Heart right ventricle (tissue), 16 donors: ENCODE data around the gene NANP. TPM values are rescaled to one million over a fixed set of nuclear protein-coding genes. Genes with fewer than 3 reads are reported as not detected.
"Not testable (repeated sequence)": the region's sequence is repeated elsewhere in the genome, so short reads cannot be mapped to it uniquely, and the experiment has no call there.

Experiments
- ATAC-seq, 8 donors: fragments of 200-7000 bp; cut with Tn5 transposase; one replicate each; pipeline ENCODE4 v1.9.1; 2020; ENCODE audit warnings: mild to moderate bottlenecking in 8 of 8, moderate library complexity in 8 of 8, moderate number of reproducible peaks in 1 of 8
- DNase-seq, 2 donors: peaks; one replicate each; pipeline ENCODE4 v3.0.0-alpha.2; 2020
- H3K27ac ChIP-seq, 10 donors: fragments of 200-600 bp; sonication (generic) in 2 of 10; one replicate each; pipeline versions ENCODE4 v1.5.0 to v1.8.0; 2020 to 2022; ENCODE audit warnings: mild to moderate bottlenecking in 3 of 10
- H3K27me3 ChIP-seq, 7 donors: fragments of 200-600 bp; one replicate each; pipeline ENCODE4 v1.8.0; 2021 to 2022; ENCODE audit warnings: mild to moderate bottlenecking in 2 of 7
- H3K36me3 ChIP-seq, 9 donors: fragments of 200-600 bp; sonication (generic) in 1 of 9; one replicate each; pipeline versions ENCODE4 v1.5.0 to v1.8.0; 2020 to 2022; ENCODE audit warnings: mild to moderate bottlenecking in 2 of 9
- H3K4me1 ChIP-seq, 9 donors: fragments of 200-600 bp; sonication (generic) in 1 of 9; one replicate each; pipeline versions ENCODE4 v1.5.0 to v1.8.0; 2020 to 2022; ENCODE audit warnings: mild to moderate bottlenecking in 4 of 9
- H3K4me3 ChIP-seq, 10 donors: fragments of 200-600 bp; sonication (generic) in 2 of 10; one replicate each; pipeline versions ENCODE4 v1.5.0 to v1.8.0; 2020 to 2022; ENCODE audit warnings: mild to moderate bottlenecking in 7 of 10, moderate library complexity in 2 of 10
- H3K9me3 ChIP-seq, 11 donors: fragments of 200-600 bp in 10 of 11; sonication (generic) in 2 of 11; one replicate each; pipeline versions ENCODE4 v1.5.0 to v1.8.0; 2013 to 2022; ENCODE audit warnings: mild to moderate bottlenecking in 2 of 11, control low read depth in 1 of 11, moderate library complexity in 1 of 11
- CTCF ChIP-seq, 9 donors: fragments of 200-600 bp; sonication (generic) in 2 of 9; IDR thresholded peaks; one replicate each; pipeline versions ENCODE4 v1.5.0 to v1.8.0; 2021 to 2022; ENCODE audit warnings: antibody characterized with exemption in 9 of 9, mild to moderate bottlenecking in 5 of 9, moderate library complexity in 1 of 9
- WGBS, 2 donors: extraction: QIAGEN DNeasy Blood & Tissue Kit; methylation state at CpG; one replicate each; pipeline ENCODE4 v1.1.7; 2013; ENCODE audit warnings: inconsistent platforms in 1 of 2; 5-methylcytosine and 5-hydroxymethylcytosine counted together
- intact Hi-C, 10 donors: fragments of 100-400 bp; cut with DNase I; formaldehyde crosslinking; loops; one replicate each; pipeline versions ENCODE4 v1.11.1 to v1.14.2; 2022
- polyA plus RNA-seq, 2 donors: library from polyadenylated mRNA; stranded (reverse); fragments of 200-250 nt; gene quantifications; one replicate each; pipeline ENCODE4 v1.2.3, GENCODE V29; 2013
- total RNA-seq, 10 donors: library from RNA; stranded (reverse); fragmentation: NEBNext Ultra II Directional in 3 of 10; extraction: Animal tissue kit (Norgen Biotek cat#: 25700) in 3 of 10; gene quantifications; one replicate each; pipeline versions ENCODE4 v1.2.1 to v1.2.4, GENCODE V29; 2021 to 2023
- donor health status: Arrhythmogenic right ventricular cardiomyopathy.
- donor health status: ischemic (EF 13 %, LVEDD 7.1; RV severe dilation, severe dysfunction).
- donor health status: healthy with polysubstance abuse.
- donor health status: DM: no; HTN: yes; CAD: no.
- donor health status: DM: no; HTN: no; CAD: no.
- donor health status: ischemic (EF 25% LVEDD 6.9; RV normal size, moderate dysfunction).
- donor health status: ischemic (EF 25% LVEDD 5.7; RV mildly dilated, moderate dysfunction).
- donor health status: healthy.
- donor health status: DM: yes; HTN: yes; CAD: no.
- donor health status: Ischemic cardiomyopathy.
- donor health status: ischemic (EF 35%, LVEDD 5.7; RV mildly dilated, moderate dysfunction).
- donor health status: nonischemic (EF 11% LVEDD 7.7; RV severe dilation, severe dysfunction).
- donor health status: DM: yes; HTN: yes; CAD: no.
- donor health status: PGD.
- donor health status: ischemic (EF 29% LVEDD 5.4; RV normal size, mild dysfunction).
- donor health status: nonischemic (EF 23%, LVEDD 6.1; RV moderate dilation, normal function).

NANP gene
- total and polyA plus RNA-seq, 12 donors = 1.7 to 6.2 (median 2.9) TPM

- no peak overlapping the region for H3K4me3 ChIP-seq
- no peaks in the 10 kb centered on the region for H3K4me1 ChIP-seq
- peaks cover 0 to 17% (median 0%) of the 10 kb centered on the region in 11 donors for H3K9me3 ChIP-seq
- intact Hi-C loops = loop anchor here in 1 of 10 donors (10.0 kb wide), 1 partner anchor 48 kb away; no protein-coding TSS in a partner anchor
- WGBS, 2 donors = 93 to 94% methylated on average over 2 of the region's 2 CpGs
- no peaks in the 10 kb centered on the region for H3K27me3 ChIP-seq
- DNase-seq (no peak), ATAC-seq (no peak)
- no peak for TF ChIP-seq CTCF (IDR thresholded peaks at IDR 0.05)
- peaks cover 0 to 30% (median 0%) of the 10 kb centered on the region in 9 donors for H3K36me3 ChIP-seq
- H3K27ac ChIP-seq = no peak overlapping the region
Observed at GRCh38 chr20:25637247-25637646, 13.4 kb upstream of the NANP start.

- 77 to 84% methylated on average over 5 of the region's 5 CpGs for WGBS, 2 donors
- intact Hi-C loops = loop anchor here in 2 of 10 donors (5.0 to 10.0 kb wide), 2 partner anchors 49 to 52 kb away; no protein-coding TSS in a partner anchor
Observed at GRCh38 chr20:25632940-25633790, 9.4 kb upstream of the NANP start.

GRCh38 chr20:25630615-25631014, 6.8 kb upstream of the NANP start:
- H3K27ac ChIP-seq, H3K27me3 ChIP-seq, H3K9me3 ChIP-seq, H3K4me1 ChIP-seq, H3K4me3 ChIP-seq, ATAC-seq, DNase-seq: not testable (repeated sequence)
- intact Hi-C loops = loop anchor here in 2 of 10 donors (5.0 to 10.0 kb wide), 2 partner anchors 52 to 54 kb away; no protein-coding TSS in a partner anchor
- WGBS, 2 donors = 95% methylated on average over 2 of the region's 2 CpGs
- H3K36me3 ChIP-seq = peaks cover 0 to 16% (median 0%) of the 10 kb centered on the region in 9 donors

More at GRCh38 chr20:25632940-25633790, 9.4 kb upstream of the NANP start:
- no peak overlapping the region for H3K27ac ChIP-seq
- H3K4me3 ChIP-seq = no peak overlapping the region
- DNase-seq (no peak), ATAC-seq (no peak)
- no peak for TF ChIP-seq CTCF (IDR thresholded peaks at IDR 0.05)
- peaks cover 0 to 17% (median 0%) of the 10 kb centered on the region in 11 donors for H3K9me3 ChIP-seq
- no peaks in the 10 kb centered on the region for H3K4me1 ChIP-seq
- peaks cover 0 to 30% (median 0%) of the 10 kb centered on the region in 9 donors for H3K36me3 ChIP-seq
- H3K27me3 ChIP-seq = no peaks in the 10 kb centered on the region

- ATAC-seq (no peak), DNase-seq (no peak)
- TF ChIP-seq CTCF (IDR thresholded peaks at IDR 0.05) = no peak
- Histone ChIP-seq H3K4me3 (no peak overlapping the region), H3K27me3 (no peaks in the 10 kb centered on the region), H3K4me1 (peaks cover 0 to under 1% (median 0%) of the 10 kb centered on the region in 9 donors), H3K27ac (no peak overlapping the region), H3K9me3 (peaks cover 0 to 8% (median 0%) of the 10 kb centered on the region in 11 donors), H3K36me3 (peaks cover 0 to 10% (median 0%) of the 10 kb centered on the region in 9 donors)
- WGBS, 2 donors = 91 to 94% methylated on average over 8 of the region's 8 CpGs
- intact Hi-C loops = loop anchor here in 2 of 10 donors (5.0 to 10.0 kb wide), 3 partner anchors 52 to 85 kb away; no protein-coding TSS in a partner anchor
Observed at GRCh38 chr20:25629816-25630499, 6.1 kb upstream of the NANP start.
